GM06990 (cell line): ENCODE measurements around the gene MSI2.
A peak's percentile ranks its signal among the peaks of the same experiment; 100 is the strongest.

Source experiments
- DNase-seq: peaks from one replicate; pipeline ENCODE4 v3.0.0-alpha.2; 2011; ENCODE audit not compliant: insufficient read length; ENCODE audit errors: extremely low read depth
- H3K27me3 ChIP-seq: replicated peaks from 2 replicates; pipeline ENCODE4 v1.6.0; 2011; ENCODE audit warnings: low read length; ENCODE audit not compliant: control insufficient read depth, insufficient read depth
- H3K36me3 ChIP-seq: 2 replicates; pipeline ENCODE4 v1.5.1; 2011; ENCODE audit warnings: low read length; ENCODE audit not compliant: control insufficient read depth, insufficient read depth
- H3K4me3 ChIP-seq: replicated peaks from 2 replicates; pipeline ENCODE4 v1.5.1; 2011; ENCODE audit warnings: low read depth, mild to moderate bottlenecking, control low read depth, low read length
- TF ChIP-seq, protein P1 (sequence below): IDR thresholded peaks from 2 replicates; pipeline ENCODE4 v1.5.1; 2011; ENCODE audit warnings: low read length, control low read depth, mild to moderate bottlenecking, inconsistent platforms; ENCODE audit not compliant: insufficient read depth, poor library complexity, severe bottlenecking

Gene MSI2

DNA sequence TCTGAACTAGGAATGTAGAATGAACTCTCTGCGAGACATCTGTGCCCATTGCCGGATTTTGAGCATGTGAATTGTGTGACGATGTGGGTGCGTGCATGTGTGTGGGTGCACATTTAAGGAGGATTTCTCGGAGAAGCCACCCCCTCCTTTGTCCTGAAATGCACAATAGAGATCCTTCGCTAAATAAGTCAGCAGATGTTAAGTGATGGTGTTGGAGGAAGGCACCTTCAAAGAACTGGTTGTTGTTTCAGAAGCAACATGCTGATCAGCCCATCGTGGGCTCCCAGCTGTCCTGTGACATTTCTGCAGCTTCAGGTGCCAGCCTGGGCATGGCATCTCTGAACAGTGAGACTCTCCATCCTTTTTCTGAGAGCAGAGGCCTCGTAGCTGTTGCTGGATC is 194.9 kb downstream of the MSI2 start:
- DNase-seq = no peak
- Histone ChIP-seq H3K4me3 (no peak overlapping the region), H3K27me3 (no peaks in the 10 kb centered on the region), H3K36me3 (no peaks in the 10 kb centered on the region; the same call in 1 of the 2 replicates)
- TF ChIP-seq, protein P1, sequence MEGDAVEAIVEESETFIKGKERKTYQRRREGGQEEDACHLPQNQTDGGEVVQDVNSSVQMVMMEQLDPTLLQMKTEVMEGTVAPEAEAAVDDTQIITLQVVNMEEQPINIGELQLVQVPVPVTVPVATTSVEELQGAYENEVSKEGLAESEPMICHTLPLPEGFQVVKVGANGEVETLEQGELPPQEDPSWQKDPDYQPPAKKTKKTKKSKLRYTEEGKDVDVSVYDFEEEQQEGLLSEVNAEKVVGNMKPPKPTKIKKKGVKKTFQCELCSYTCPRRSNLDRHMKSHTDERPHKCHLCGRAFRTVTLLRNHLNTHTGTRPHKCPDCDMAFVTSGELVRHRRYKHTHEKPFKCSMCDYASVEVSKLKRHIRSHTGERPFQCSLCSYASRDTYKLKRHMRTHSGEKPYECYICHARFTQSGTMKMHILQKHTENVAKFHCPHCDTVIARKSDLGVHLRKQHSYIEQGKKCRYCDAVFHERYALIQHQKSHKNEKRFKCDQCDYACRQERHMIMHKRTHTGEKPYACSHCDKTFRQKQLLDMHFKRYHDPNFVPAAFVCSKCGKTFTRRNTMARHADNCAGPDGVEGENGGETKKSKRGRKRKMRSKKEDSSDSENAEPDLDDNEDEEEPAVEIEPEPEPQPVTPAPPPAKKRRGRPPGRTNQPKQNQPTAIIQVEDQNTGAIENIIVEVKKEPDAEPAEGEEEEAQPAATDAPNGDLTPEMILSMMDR = no peak

GRCh38 chr17:57451643-57452042 is 195.3 kb downstream of the MSI2 start:
- TF ChIP-seq, protein P1 = no peak
- H3K36me3 ChIP-seq = no peaks in the 10 kb centered on the region; the same call in 1 of the 2 replicates
- DNase-seq = no peak
- H3K27me3 ChIP-seq = no peaks in the 10 kb centered on the region
- no peak overlapping the region for H3K4me3 ChIP-seq

DNA sequence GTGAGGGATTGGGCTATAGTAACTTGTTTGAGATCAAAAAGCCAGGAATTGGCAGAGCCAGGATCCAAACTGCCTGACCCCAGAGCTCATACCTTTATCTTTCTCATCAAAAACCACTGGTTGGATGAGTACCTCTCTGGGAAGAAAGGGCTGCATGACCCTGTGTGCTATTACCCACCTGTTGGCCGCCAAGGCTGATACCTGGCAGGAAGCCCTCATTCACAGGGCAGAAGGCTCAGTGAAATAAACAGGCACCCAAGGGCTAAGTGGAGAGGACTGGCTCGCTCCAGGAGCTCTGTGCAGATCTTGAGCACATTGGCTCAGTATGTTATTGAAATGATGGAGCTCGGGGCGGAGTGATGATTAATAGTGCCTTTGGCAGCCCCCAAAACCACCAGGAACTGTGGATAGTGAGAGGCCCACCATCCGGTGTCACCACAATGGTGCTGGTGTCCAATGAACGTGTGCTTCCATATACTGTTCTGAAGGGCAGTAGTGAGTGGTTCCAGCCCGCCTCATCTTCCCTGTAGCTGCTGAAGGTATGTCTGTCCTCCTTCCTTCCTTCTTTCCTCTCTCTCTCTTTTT is 197.6 kb downstream of the MSI2 start:
- TF ChIP-seq, protein P1 = no peak
- no peaks in the 10 kb centered on the region; the same call in 1 of the 2 replicates for H3K36me3 ChIP-seq
- DNase-seq = no peak
- H3K27me3 ChIP-seq = no peaks in the 10 kb centered on the region
- H3K4me3 ChIP-seq = no peak overlapping the region

GRCh38 chr17:57454729-57455062 is 198.4 kb downstream of the MSI2 start:
- TF ChIP-seq, protein P1 = no peak
- Histone ChIP-seq H3K36me3 (no peaks in the 10 kb centered on the region; the same call in 1 of the 2 replicates), H3K4me3 (no peak overlapping the region), H3K27me3 (no peaks in the 10 kb centered on the region)
- DNase-seq = no peak

- Histone ChIP-seq H3K27me3 (no peaks in the 10 kb centered on the region), H3K36me3 (no peaks in the 10 kb centered on the region; the same call in 1 of the 2 replicates), H3K4me3 (no peak overlapping the region)
- DNase-seq = peak; percentile 80
- TF ChIP-seq, protein P1 = no peak
Measured at GRCh38 chr17:57455063-57455914, 199.0 kb downstream of the MSI2 start.
